C4-2B (cell line): ENCODE data around the gene REPIN1.

Source experiments
- H3K27ac ChIP-seq: fragments of 450-650 bp; 2 replicates; pipeline ENCODE4 v1.5.1; 2017
- ZFX ChIP-seq: fragments of 450-650 bp; IDR thresholded peaks from 2 replicates; pipeline ENCODE4 v1.6.1; 2017
- TF ChIP-seq, protein P1 (sequence below): fragments of 450-650 bp; conservative IDR thresholded peaks from 2 replicates; pipeline ENCODE4 v1.5.1; 2017; ENCODE audit warnings: mild to moderate bottlenecking

The REPIN1 gene

GRCh38 chr7:150398965-150399320, 30.3 kb downstream of the REPIN1 start:
- no peak for TF ChIP-seq ZFX
- TF ChIP-seq, protein P1, sequence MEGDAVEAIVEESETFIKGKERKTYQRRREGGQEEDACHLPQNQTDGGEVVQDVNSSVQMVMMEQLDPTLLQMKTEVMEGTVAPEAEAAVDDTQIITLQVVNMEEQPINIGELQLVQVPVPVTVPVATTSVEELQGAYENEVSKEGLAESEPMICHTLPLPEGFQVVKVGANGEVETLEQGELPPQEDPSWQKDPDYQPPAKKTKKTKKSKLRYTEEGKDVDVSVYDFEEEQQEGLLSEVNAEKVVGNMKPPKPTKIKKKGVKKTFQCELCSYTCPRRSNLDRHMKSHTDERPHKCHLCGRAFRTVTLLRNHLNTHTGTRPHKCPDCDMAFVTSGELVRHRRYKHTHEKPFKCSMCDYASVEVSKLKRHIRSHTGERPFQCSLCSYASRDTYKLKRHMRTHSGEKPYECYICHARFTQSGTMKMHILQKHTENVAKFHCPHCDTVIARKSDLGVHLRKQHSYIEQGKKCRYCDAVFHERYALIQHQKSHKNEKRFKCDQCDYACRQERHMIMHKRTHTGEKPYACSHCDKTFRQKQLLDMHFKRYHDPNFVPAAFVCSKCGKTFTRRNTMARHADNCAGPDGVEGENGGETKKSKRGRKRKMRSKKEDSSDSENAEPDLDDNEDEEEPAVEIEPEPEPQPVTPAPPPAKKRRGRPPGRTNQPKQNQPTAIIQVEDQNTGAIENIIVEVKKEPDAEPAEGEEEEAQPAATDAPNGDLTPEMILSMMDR: no peak
- no peak overlapping the region for H3K27ac ChIP-seq

- TF ChIP-seq, protein P1: no peak
- no peak for TF ChIP-seq ZFX
- H3K27ac ChIP-seq: peak overlapping the region; percentile 5; the same call in 1 of the 2 replicates
These were observed 30.9 kb downstream of the REPIN1 start for GRCh38 chr7:150399421-150400007.

DNA sequence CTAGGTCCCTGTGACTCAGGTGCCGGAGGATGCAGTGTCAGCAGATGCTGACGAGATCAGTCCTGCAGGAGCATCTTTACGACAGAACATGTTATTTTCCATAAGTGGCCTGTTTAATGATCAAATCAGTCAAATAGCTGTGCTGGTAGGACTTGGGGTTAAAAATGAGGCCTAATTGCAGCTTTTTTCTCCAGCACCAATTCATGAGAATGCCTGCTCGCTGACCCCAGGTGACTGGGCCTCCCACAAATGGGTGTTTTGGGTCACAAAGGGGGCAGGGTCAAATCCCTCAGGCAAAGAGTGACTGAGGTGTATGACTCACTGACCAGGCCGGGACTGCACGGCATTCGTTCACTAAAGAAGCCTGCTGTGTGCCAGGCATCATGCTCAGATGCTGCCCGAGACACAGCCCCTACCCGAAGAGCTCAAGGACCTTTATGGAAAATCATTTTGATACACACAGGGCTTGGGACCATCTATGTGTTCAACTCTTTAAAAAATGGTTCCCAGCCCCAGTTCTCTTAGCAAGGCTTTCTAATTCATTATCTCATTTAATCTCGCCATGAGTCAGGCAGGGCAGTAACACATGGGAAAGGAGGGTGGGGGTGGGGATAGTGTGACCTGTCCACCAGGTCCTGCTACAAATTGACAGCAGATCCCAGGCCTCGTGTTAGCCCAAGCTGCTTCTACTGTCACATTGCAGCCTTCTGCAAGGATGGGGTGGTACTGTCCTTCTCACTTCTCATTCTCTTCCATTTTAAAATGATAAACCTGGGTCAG, 31.6 kb downstream of the REPIN1 start:
- peak overlapping the region; percentile 5; the same call in 1 of the 2 replicates for H3K27ac ChIP-seq
- TF ChIP-seq ZFX: no peak
- TF ChIP-seq, protein P1: no peak

DNA sequence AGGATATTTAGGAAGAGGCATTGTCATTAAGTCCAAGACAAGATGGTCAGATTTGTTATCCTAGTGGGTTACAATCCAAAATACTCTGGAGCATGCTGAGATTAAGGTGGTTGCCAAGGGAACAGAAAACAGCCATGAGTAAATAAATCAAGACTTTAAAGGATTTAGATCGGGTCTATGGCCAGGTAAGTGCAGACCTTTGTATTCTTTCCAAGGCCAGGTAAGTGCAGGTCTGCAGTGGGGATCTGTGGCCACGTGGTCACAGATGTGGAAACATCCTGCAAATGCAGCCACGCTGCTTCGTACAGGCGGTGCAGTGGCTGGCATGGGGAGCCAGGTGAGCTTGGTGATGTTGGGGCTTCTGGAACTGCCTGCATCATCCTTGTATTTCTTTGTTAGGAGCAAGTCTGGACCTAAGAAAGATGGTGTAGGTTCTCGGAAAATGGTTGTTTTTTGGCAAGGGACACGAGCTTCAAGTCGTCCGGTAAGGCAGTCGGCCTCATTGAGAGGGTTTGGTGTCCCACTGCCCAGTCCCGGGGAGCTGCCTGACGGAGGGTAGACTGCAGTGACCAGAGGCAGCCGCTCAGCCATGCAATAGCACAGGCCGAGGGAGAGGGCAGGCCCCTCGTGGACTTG, 32.3 kb downstream of the REPIN1 start:
- TF ChIP-seq ZFX: no peak
- peak overlapping the region; percentile 5; the same call in 1 of the 2 replicates for H3K27ac ChIP-seq

- H3K27ac ChIP-seq: peak overlapping the region; percentile 5; the same call in 1 of the 2 replicates
- TF ChIP-seq, protein P1: no peak
- TF ChIP-seq ZFX: no peak
These were observed 32.8 kb downstream of the REPIN1 start for GRCh38 chr7:150401424-150401790.

- TF ChIP-seq, protein P1: no peak
- no peak for TF ChIP-seq ZFX
- no peak overlapping the region for H3K27ac ChIP-seq
These were observed 33.4 kb downstream of the REPIN1 start for GRCh38 chr7:150401861-150402631.

- TF ChIP-seq ZFX: no peak
- TF ChIP-seq, protein P1: no peak
- H3K27ac ChIP-seq: no peak overlapping the region
These were observed 34.2 kb downstream of the REPIN1 start for GRCh38 chr7:150402671-150403321.
